GM19238 (cell line): ENCODE data around the gene FBXO17.
"Not testable (repeated sequence)": the region's sequence is repeated elsewhere in the genome, so short reads cannot be mapped to it uniquely, and the experiment has no call there.

Source experiments
- DNase-seq: peaks from one replicate; pipeline ENCODE4 v3.0.0; 2011; ENCODE audit warnings: low spot score; ENCODE audit not compliant: insufficient read length

The FBXO17 gene, protein sequence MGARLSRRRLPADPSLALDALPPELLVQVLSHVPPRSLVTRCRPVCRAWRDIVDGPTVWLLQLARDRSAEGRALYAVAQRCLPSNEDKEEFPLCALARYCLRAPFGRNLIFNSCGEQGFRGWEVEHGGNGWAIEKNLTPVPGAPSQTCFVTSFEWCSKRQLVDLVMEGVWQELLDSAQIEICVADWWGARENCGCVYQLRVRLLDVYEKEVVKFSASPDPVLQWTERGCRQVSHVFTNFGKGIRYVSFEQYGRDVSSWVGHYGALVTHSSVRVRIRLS

DNA sequence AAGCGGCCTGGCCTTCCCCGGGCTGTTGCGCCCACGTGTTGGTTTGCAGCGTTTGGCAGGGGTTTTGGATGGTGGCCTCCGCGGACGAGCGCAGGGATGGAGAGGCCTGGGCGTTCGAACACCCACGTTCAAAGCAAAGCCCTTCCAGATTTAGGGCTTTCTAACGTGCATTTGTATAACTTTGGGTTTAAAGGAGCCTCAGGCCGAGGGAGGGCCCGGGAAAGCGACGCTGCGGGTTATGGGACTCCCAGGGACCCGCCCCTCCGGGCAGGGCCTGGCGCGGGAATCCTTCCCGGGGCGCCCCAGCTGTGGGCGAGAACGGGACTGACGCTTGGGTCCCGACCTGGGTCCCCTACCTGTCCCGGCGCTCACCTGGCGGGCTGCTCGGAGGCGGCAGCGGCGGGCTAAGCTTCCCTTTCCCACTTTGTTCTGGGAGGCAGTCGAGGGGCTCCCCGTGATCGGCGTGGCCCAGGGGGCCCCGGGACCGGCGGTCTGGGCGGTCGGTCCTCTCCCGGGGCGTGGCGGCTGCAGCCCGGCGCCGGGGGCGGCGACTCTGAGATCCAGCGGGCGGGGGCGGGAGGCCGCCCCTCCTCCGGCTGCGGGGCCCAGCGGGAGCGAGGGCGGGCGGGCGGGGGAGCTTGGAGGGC lies at the start of gene FBXO17:
Gene FBXO17 (minus strand): TSS at position 529 of the 647 bp plus-strand sequence. CDS start 25,423 bp downstream, outside the sequence.
- no peak for DNase-seq

DNA sequence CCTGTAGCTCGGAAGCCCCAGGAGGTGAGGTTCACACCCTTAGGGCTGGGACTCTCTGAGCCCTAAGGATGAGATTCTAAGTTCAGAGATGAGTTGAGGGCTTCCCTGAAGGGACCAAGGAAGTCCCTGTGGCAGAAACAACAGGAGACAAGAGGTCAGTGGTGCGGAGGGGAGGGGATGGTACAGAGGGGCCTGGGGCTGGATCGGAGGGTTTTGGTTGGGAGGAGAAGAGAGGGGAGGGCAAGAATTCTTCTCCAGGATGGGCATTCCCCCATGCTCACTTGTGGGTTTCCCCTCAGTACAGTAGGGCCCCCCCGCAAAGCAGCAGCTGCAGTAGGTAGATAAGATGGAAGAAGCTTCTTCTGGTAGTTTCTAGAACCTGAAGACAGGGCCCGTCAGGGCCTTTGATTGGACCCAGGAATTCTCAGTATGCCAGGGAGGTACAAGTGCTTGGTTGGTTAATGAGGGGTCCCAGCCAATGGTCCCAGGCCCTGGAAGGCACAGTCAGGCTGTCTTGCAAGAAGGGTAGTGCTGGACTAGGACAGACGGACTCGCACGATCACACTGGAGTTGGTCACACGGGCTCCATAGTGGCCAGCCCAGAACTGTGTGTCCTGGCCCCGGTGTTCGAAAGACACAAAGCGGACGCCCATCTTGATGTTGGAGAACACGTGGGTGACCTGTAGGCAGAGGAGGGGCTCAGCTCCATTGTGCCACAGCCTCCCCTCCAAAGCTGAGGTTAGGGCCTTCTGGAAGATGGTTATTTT lies 49.5 kb upstream of the FBXO17 start:
- DNase-seq: no peak

DNA sequence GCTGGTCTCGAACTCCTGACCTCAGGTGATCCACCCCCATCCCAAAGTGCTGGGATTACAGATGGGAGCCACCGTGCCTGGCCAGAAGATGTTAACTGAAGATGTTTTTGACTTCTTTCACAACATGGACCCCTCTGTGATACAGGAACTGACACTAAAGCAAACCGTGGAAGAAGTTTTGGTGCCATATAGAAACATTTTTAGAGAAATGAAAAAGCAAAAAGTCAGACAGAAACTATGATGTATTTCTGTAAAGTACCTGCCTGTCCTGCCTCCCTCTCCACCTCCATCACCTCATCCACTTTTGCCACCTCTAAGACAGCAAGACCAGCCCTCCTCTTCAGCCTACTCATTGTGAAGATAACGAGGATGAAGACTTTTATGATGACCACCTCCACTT lies 45.5 kb upstream of the FBXO17 start:
- no peak for DNase-seq

DNA sequence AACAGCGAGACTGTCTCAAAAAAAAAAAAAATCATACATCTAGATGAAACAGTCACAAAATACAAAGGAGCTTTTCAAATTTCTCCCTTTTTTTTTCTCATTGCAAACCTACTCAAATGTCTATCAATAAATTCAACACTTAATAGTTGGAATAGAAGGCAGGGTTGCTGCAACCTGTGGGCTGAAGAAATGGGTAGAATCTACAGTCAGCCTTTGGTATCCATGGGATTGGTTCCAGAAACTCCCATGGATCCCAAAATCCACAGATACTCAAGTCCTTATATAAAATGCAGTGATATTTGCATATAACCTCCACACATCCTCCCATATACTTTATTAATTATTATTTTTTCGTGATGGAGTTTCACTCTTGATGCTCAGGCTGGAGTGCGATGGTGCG lies 42.1 kb upstream of the FBXO17 start:
- no peak for DNase-seq

DNA sequence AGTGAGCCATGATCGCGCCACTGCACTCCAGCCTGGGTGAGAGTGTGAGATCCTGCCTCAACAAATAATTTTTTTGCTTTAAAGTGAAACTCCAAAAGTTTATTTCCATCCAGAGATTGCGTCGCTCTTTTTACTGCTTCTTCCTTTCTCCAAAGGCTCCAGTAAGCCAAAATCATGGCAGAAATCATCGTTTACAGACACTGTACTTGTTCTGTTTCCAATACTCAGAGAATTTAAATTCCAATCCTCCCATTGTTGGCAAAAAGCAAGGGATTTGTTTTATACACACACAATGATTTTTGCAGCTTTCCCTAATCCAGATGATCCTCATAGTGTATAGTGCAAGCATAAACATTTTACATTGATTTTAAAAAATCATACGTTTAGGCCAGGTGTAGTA lies 41.5 kb upstream of the FBXO17 start:
- no peak for DNase-seq

DNA sequence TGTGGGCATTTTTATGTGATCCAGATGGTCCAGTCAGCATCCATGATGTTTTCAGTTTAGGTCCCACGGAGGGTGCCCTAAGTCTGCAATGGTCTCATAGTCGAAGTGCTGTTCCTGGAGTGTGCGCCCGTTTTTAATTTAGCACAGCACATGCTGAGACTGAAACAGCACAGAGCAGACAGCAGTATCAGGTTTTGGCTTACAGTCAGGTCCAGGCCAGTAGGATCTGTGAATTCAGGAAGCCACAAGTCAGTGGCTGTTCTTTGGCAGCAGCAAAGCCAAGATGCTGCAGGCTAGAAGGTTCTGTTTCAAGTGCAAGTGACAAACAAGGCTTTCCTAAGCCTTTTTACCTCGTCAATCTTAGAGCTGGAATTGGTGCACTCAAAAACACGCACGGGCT lies 38.5 kb upstream of the FBXO17 start:
- no peak for DNase-seq

DNA sequence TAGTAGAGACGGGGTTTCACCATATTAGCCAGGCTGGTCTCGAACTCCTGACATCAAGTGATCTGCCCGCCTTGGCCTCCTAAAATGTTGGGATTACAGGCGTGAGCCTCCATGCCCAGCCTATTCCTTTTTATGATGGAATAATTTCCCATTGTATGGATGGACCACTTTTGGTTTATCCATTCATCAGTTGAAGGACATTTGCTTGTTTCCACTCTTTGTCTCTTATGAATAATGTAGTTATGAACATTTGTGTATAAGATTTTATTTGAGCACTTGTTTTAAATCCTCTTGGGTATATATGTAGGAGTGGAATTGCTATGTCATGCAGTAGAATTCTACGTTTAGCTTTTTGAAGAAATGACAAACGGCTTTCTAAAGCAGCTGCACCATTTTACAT lies 33.5 kb upstream of the FBXO17 start:
- no peak for DNase-seq

DNA sequence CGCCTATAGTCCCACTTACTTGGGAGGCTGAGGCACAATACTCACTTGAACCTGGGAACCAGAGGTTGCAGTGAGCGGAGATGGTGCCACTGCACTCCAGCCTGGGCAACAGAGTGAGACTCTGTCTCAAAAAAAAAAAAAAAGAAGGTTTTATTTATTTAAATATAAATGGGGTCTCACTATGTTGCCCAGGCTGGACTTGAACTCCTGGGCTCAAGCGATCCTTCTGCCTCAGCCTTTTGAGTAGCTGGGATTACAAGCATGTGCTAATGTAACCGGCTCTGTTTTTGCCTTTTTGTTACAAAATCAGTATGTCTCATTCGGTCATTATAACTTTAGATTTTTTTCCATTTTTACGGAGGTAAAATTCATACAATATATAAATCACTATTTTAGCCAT lies 32.6 kb upstream of the FBXO17 start:
- DNase-seq: no peak

DNA sequence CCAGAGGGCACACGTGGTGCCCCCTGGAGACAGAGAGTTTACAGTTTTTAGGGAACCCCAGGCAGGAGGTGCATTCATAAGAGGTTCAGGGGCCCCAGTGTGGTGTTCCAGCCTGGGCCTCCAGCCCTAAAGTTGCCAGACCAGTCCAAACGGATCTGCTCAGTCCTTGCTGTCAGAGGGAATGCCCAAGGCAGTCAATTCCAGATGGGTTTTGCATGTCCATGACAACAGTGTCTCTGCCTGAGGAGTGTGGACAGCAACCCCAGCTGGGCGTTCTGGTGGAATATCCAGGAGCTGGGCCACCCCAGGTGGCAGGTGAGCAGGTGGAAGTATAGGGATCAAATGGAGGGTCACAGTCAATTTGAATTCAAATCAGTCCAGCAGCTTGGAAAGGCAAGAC lies 31.6 kb upstream of the FBXO17 start:
- no peak for DNase-seq

DNA sequence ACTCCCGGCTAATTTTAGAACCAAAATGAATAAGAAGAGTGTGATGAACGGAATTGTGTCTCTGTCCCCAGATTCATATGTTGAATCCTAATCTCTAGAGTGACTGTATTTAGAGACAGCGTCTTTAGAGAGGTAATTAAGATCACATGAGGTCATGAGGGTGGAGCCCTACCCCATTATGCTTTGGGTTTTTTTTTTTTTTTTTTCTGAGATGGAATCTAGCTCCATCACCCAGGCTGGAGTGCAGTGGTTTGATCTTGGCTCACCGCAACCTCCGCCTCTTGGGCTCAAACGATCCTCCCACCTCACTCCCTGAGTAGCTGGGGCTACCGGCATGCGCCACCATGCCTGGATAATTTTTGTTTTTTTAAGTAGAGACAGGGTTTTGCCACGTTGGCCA lies 28.9 kb upstream of the FBXO17 start:
- DNase-seq: no peak

DNA sequence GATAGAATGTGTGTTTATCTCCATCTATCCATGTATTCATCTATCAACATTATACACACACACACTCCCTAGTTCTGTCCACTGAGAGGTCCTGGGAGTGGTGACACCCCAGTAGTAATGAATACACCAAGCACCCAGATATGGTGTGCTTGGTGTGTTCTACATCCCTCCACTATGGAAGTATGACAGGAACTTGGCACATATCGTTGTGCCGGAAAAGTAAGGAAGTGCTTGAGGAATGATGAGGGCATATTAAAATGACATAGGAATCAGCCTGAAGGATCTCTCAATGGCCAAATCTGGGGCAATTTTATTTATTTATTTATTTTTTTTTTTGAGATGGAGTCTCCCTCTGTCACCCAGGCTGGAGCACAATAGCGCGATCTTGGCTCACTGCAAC lies 28.3 kb upstream of the FBXO17 start:
- DNase-seq: no peak

DNA sequence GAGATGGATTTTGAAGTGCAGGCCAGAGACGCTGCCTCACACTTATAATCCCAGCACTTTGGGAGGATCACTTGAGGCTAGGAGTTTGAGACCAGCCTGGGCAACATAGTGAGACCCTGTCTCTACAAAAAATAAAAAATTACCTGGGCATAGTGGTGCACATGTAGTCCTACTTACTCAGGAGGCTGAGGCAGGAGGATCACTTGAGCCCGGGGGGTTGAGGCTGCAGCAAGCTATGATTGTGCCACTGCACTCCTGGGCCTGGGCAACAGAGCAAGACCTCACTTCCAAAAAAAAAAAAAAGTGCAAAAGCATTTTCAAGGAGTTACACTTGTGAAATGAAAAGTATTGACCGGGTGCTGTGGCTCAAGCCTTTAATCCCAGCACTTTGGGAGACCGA lies 27.6 kb upstream of the FBXO17 start:
- DNase-seq: no peak

DNA sequence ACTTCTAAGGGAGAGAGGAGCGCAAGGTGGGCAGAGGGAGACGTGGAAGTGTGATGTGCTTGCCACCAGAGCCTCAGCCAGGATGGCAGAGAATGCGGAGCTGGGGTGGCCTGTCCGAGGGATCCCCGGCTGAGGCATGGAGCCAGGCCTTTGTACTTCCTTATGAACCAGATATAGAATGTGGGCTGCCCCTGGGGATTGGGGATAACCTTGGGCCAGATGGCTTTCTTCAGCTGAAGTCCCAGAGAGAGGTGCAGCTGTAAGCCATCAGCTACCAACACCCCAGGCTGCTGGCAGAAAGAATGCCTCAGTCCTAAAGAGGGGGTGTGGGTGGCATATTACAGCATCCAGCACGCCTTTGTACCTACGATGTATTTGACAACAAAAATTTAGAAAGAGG lies 25.5 kb upstream of the FBXO17 start:
- DNase-seq: no peak

DNA sequence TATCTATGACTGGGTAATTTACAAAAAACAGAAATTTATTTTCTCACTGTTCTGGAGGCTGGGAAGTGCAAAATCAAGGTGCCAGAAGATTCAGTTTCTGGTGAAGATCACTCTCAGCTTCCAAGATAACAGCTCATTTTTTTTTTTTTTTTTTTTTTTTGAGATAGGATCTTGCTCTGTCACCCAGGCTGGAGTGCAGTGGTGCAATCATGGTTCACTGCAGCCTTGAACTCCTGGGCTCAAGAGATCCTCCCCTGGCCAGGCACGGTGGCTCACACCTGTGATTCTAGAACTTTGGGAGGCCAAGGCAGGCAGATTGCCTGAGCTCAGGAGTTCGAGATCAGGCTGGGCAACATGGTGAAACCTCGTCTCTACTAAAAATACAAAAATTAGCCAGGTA lies 22.0 kb upstream of the FBXO17 start:
- not testable (repeated sequence) for DNase-seq

DNA sequence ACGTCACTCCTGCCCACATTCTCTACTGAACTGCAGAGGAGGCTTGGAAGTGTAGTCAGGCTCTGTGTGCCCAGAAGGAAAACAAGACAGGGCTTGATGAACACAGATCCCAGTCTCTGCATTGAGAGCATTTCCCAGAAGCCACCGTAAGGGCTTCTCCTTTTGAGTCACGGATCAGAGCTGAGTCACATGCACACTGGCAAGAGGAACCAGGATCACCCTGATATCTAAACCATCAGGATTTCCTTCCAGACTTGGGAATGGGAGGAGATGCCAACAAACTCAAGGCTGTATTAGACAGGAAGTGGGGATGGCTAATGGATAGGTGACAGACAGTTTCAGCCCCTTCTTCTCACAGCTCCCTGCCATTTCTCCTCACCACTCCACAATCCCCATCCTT lies 17.7 kb upstream of the FBXO17 start:
- DNase-seq: no peak

DNA sequence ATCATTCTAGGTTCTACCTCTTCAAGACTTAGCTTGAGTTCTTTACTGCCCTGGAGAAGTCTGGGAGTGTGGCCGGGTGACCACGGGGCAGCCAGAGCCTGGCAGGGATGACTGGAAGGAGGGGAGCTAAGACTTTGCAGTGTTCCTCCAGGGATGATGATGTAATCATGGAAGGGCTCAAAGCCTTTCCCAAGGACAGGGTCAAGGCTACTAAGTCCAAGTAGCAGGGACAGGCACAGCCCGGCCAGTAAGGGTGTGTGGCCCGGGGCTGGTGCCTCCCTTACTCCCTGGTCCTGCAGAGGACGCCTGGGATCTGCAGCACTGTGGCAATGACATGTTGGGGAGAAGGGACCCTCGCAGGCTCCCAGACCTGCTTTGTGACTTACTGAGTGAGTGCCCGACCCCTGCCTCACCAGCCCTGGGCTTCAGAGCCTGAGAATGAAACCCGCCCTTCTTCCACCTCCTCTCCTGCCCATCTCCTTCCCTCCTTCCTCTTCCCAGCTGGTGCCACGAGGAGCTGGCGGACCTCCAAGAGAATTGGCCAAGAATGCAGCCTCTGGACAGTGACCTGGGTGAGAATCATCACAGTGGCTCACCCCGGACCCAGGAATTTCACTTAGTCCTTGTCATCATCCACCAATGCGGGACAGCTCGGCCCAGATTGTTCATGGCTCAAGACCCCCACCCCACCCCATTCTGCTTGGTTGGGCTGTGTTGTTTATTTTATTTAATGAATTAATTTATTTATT lies 15.6 kb upstream of the FBXO17 start:
- no peak for DNase-seq

DNA sequence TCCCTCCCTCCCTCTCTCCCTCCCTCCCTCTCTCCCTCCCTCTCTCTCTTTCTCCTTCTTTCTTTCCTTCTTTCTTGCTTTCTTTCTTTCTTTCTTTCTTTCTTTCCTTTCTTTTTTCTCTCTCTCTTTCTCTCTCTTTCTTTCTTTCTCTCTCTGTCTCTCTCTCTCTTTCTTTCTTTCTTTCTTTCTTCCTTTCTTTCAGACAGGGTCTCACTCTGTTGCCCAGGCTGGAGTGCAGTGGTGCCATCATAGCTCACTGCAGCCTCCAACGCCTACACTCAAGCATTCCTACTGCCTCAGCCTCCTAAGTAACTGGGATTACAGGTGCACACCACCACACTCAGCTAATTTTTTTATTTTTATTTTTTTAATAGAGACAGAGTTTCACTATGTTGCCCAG lies 14.1 kb upstream of the FBXO17 start:
- DNase-seq: not testable (repeated sequence)

DNA sequence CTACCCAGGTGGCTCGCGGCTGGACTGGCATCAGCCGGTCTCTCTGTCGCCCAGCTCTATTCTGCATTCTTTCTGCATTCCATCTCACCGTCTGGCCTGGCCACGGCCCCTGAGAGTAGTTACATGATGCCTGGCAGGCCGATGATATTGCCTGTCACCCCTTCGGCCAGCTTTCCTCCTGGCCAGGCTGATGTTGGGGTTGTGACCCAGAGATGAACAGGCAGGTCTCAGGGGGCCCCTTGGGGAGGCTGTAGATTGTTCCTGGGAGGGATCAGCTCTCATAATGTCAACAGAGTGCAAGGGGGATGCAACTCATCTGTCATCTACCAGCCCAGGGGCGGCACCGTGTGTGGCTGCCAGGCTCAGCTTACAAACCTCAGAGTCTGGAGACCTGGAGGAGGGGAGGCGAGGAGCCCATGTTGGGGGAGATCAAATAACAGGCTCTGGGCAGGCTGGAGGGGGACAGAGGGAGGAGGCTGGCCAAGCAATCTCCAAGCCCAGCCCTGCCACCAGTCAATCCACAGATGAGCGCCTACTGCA lies 13.6 kb upstream of the FBXO17 start:
- no peak for DNase-seq

DNA sequence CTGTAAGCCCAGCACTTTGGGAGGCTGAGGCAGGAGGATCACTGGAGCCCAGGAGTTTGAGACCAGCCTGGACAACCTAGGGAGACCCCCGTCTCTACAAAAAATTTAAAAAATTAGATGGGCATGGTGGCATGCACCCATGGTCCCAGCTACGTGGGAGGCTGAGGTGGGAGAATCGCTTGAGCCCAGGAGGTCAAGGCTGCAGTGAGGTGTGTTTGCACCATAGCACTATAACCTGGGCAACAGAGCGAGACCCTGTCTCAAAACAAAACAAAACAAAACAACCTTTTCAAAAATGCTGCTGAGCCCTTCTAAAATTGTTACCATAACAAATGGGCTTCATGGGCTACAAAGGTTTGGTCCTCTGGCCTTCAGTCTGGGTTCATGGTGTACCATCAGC lies 13.1 kb upstream of the FBXO17 start:
- DNase-seq: not testable (repeated sequence)

DNA sequence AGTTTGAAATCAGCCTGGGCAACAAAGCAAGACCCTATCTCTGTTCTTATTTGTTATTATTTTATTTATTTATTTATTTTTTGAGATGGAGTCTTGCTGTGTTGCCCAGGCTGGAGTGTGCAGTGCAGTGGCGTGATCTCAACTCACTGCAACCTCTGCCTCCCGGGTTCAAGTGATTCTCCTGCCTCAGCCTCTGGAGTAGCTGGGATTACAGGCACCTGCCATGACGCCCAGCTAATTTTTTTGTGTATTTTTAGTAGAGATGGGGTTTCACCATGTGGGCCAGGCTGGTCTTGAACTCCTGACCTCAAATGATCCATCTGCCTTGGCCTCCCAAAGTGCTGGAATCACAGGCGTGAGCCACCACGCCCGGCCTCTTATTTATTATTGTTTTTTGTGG lies 12.2 kb upstream of the FBXO17 start:
- not testable (repeated sequence) for DNase-seq

DNA sequence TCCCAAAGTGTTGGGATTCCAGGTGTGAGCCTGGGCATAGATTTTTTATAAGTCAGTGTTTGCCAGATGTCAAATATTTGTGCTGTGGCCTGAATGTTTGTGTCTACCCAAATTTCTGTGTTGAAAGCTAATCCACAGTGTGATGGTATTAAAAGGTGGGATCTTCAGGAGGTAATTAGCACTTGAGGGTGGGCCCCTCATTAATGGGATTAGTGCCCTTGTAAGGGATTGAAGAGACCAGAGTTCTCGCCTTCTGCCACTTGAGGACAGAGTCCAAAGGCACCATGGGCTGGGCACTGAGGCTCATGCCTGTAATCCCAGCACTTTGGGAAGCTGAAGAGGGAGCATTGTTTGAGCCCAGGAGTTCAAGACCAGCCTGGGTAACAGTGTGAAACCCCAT lies 9.7 kb upstream of the FBXO17 start:
- DNase-seq: no peak
